Psoas muscle (tissue), 8 donors: ENCODE data around the gene NEAT1. TPM values are rescaled to one million over a fixed set of nuclear protein-coding genes. Genes with fewer than 3 reads are reported as not detected.

Experiments used
- ATAC-seq, 4 donors: fragments of 200-7000 bp; cut with Tn5 transposase; one replicate each; pipeline ENCODE4 v1.9.1; 2020; ENCODE audit warnings: moderate library complexity in 3 of 4, mild to moderate bottlenecking in 2 of 4
- DNase-seq, 2 donors: peaks; one replicate each; pipeline ENCODE4 v3.0.0-alpha.2; 2020
- H3K27ac ChIP-seq: fragments of 200-600 bp; one replicate; pipeline ENCODE4 v1.8.0; 2022
- H3K27me3 ChIP-seq, 3 donors: fragments of 200-600 bp in 1 of 3; one replicate each; pipeline versions ENCODE4 v1.6.1 to v1.8.0; 2013 to 2022; ENCODE audit warnings: low read length in 2 of 3, mild to moderate bottlenecking in 2 of 3, moderate library complexity in 1 of 3; ENCODE audit not compliant: insufficient read depth in 3 of 3
- H3K36me3 ChIP-seq, 2 donors: fragments of 200-600 bp in 1 of 2; one replicate each; pipeline versions ENCODE4 v1.6.1 to v1.8.0; 2013 to 2022; ENCODE audit warnings: low read depth in 1 of 2, mild to moderate bottlenecking in 1 of 2, moderate library complexity in 1 of 2; ENCODE audit not compliant: insufficient read depth in 1 of 2
- H3K4me1 ChIP-seq: fragments of 200-600 bp; one replicate; pipeline ENCODE4 v1.8.0; 2022
- H3K4me3 ChIP-seq: fragments of 200-600 bp; one replicate; pipeline ENCODE4 v1.8.0; 2022; ENCODE audit warnings: mild to moderate bottlenecking
- H3K9me3 ChIP-seq: fragments of 200-600 bp; one replicate; pipeline ENCODE4 v1.8.0; 2022
- CTCF ChIP-seq: fragments of 200-600 bp; IDR thresholded peaks from one replicate; pipeline ENCODE4 v1.8.0; 2022; ENCODE audit warnings: antibody characterized with exemption
- WGBS, 3 donors: extraction: QIAGEN DNeasy Blood & Tissue Kit; methylation state at CpG; one replicate each; pipeline versions ENCODE4 v1.1.6 to v1.1.7; 2013; 5-methylcytosine and 5-hydroxymethylcytosine counted together
- intact Hi-C, 2 donors: fragments of 100-400 bp; cut with DNase I; formaldehyde crosslinking; loops; one replicate each; pipeline versions ENCODE4 v1.11.0 to v1.14.2; 2022
- polyA plus RNA-seq, 3 donors: library from polyadenylated mRNA; stranded (reverse); fragments of 200-250 nt; gene quantifications; one replicate each; pipeline ENCODE4 v1.2.3, GENCODE V29; 2013
- total RNA-seq, 4 donors: library from RNA; stranded (reverse); fragmentation: NEBNext Ultra II Directional in 2 of 4; extraction: Animal tissue kit (Norgen Biotek cat#: 25700) in 2 of 4; gene quantifications; one replicate each; pipeline versions ENCODE4 v1.2.1 to v1.2.4, GENCODE V29; 2021 to 2023
- donor health status: healthy with polysubstance abuse.
- donor health status: DM: no; HTN: no; CAD: no; lungs with moderate emphysema.
- donor health status: Bipolar disorder and iron deficiency.
- donor health status: healthy.
- donor health status: DM: yes; HTN: yes; CAD: no.
- donor health status: DM: no; HTN: no; CAD: no.
- donor health status: DM: no; HTN: no; CAD: no.
- donor health status: DM: yes; HTN: yes; CAD: no.

The NEAT1 gene
- total and polyA plus RNA-seq, 7 donors = 474 to 1,759 (median 716) TPM

DNA sequence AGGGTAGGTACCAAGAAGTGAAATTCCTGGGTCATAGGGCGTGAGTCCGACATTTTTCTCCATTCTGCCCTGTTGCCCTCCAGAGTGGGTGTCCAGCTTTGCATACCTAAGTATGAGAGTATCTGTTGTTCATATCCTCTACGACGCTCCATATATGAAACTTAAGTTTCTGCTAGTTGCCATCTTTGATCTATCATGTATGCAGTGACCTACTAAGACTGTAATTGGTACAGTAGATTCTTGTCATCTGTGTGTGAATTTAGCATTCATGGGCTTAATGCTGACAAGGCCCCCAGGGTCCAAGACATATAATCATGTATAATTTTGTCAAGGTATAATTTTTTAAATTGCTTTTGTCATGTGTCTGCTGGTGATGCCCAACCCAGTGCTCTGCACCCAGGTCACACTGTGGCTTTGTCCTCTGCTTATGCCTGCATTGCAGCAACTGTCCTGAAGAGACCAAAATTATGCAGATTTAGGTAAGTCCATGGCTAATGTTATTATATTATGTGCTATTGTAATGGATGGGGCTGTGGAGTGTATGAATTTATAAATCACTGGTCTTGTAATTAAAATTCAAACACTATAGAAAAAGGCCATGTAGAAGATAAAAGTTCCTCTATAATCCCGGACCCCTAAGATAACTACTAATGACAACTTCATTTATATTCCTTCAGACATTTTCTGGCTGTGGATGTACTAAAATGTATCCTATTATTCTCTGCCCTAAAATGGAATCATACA is 12.2 kb downstream of the NEAT1 start:
- Histone ChIP-seq H3K4me1 (peaks cover 77% of the 10 kb centered on the region), H3K4me3 (peak overlapping the region; percentile 86), H3K9me3 (no peaks in the 10 kb centered on the region), H3K36me3 (peaks cover 3 to 100% of the 10 kb centered on the region in 2 donors), H3K27me3 (no peaks in the 10 kb centered on the region), H3K27ac (peak overlapping the region; percentile 100)
- ATAC-seq (no peak), DNase-seq (no peak)
- 38 to 79% (median 52%) methylated on average over 5 of the region's 5 CpGs for WGBS, 3 donors
- intact Hi-C loops = no loop called here
- no peak for TF ChIP-seq CTCF

DNA sequence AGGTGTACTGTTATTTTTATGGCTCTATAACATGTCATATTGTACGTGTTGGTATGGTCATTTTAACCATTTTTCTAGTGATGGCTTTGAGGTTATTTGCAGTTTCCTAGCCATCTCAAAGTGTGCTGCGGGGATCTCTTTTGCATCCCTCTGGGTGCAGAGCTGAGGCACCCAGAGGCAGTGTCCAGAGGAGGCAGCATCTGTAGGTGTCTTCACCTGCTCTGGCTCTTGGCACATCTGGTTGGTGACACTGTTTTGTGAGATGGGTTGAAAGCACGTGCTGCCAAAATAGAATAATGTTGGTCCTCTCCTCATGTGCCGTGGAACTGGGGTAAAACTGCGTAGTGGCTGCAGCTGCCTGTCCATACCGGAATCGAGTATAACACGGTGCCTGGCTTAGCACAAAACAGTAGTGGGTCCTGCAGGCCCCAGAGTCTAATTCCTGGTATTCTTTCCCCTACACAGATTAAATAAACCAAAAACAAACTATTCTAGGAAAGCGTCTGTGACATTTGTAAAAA is 12.9 kb downstream of the NEAT1 start:
- Histone ChIP-seq H3K27ac (peak overlapping the region; percentile 100), H3K36me3 (peaks cover 3 to 100% of the 10 kb centered on the region in 2 donors), H3K4me3 (peak overlapping the region; percentile 86), H3K27me3 (no peaks in the 10 kb centered on the region), H3K9me3 (no peaks in the 10 kb centered on the region), H3K4me1 (peaks cover 71% of the 10 kb centered on the region)
- intact Hi-C loops = no loop called here
- DNase-seq = peak in 1 of 2 donors; percentile 50
- WGBS, 3 donors = 35 to 59% (median 35%) methylated on average over 9 of the region's 9 CpGs
- peak; percentile 4 to 10 (median 6) for ATAC-seq
- no peak for TF ChIP-seq CTCF

GRCh38 chr11:65435981-65436411 is 13.4 kb downstream of the NEAT1 start:
- 39 to 63% (median 48%) methylated on average over 8 of the region's 8 CpGs for WGBS, 3 donors
- no peaks in the 10 kb centered on the region for H3K27me3 ChIP-seq
- H3K4me1 ChIP-seq = peaks cover 66% of the 10 kb centered on the region
- peak overlapping the region; percentile 100 for H3K27ac ChIP-seq
- ATAC-seq (peak; percentile 14 to 26 (median 20)), DNase-seq (peak; percentile 52 to 73)
- intact Hi-C loops = no loop called here
- H3K36me3 ChIP-seq = peaks cover 3 to 100% of the 10 kb centered on the region in 2 donors
- peak overlapping the region; percentile 86 for H3K4me3 ChIP-seq
- H3K9me3 ChIP-seq = no peaks in the 10 kb centered on the region
- no peak for TF ChIP-seq CTCF

DNA sequence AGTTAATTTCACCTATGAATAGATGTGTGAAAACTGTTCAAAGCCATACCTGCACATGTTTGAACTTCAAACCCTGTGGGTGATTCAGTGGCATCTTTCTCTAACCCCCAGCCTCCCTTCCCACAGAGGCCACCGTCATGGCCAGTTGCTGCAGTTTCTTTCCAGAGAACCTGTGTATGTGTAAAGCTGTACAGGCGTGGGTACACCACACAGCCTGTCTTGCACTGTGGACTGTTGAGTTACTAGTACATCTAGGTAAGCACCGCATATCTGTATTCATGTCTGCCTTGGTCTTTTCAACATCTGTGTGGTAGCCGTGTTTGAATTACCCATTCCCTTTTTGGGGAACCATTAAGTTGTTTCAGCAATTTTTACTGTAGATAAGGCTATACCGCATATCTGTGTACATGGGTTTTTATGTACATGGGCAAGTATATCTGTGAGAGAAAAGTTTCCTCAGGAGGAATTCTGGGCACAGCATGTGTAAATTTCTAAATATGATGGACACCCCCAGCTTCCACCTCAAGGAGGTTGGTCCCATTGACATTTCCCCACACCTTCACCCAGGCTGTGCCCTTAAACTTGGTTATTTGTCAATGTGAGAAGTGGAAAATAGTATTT is 13.9 kb downstream of the NEAT1 start:
- intact Hi-C loops = no loop called here
- ATAC-seq (peak; percentile 4 to 13 (median 5)), DNase-seq (peak in 1 of 2 donors; percentile 50)
- Histone ChIP-seq H3K9me3 (no peaks in the 10 kb centered on the region), H3K27ac (peak overlapping the region; percentile 100), H3K36me3 (peaks cover 3 to 100% of the 10 kb centered on the region in 2 donors), H3K27me3 (no peaks in the 10 kb centered on the region), H3K4me1 (peaks cover 64% of the 10 kb centered on the region), H3K4me3 (peak overlapping the region; percentile 86)
- TF ChIP-seq CTCF = no peak
- WGBS, 3 donors = 47 to 67% (median 51%) methylated on average over 5 of the region's 5 CpGs
